Measurements from ENCODE around the gene VSNL1. TPM values are rescaled to one million over a fixed set of nuclear protein-coding genes. Genes with fewer than 3 reads are reported as not detected.

VSNL1 gene
- total RNA-seq, 1 donor from 2014 or later = 19.6 TPM

GRCh38 chr2:17579605-17580318 is 39.3 kb downstream of the VSNL1 start:
- no peak overlapping the region for H3K27ac Mint-ChIP-seq (ENCODE audit: unreplicated experiment)
- H3K4me1 Mint-ChIP-seq (ENCODE audit: unreplicated experiment) = no peaks in the 10 kb centered on the region
- H3K9me3 Mint-ChIP-seq (ENCODE audit: unreplicated experiment) = no peaks in the 10 kb centered on the region
- DNase-seq (ENCODE audit: low spot score) = no peak
- no peaks in the 10 kb centered on the region for H3K27me3 Mint-ChIP-seq (ENCODE audit: unreplicated experiment)
- H3K36me3 Mint-ChIP-seq (ENCODE audit: low read depth, unreplicated experiment) = no peaks in the 10 kb centered on the region
- H3K4me3 Mint-ChIP-seq (ENCODE audit: unreplicated experiment) = no peak overlapping the region
- TF ChIP-seq CTCF (IDR thresholded peaks at IDR 0.05; ENCODE audit: unreplicated experiment) = no peak

GRCh38 chr2:17580319-17580715 is 39.8 kb downstream of the VSNL1 start:
- Mint-ChIP-seq H3K27me3 (ENCODE audit: unreplicated experiment) (no peaks in the 10 kb centered on the region), H3K4me1 (ENCODE audit: unreplicated experiment) (no peaks in the 10 kb centered on the region), H3K9me3 (ENCODE audit: unreplicated experiment) (no peaks in the 10 kb centered on the region), H3K36me3 (ENCODE audit: low read depth, unreplicated experiment) (no peaks in the 10 kb centered on the region), H3K27ac (ENCODE audit: unreplicated experiment) (no peak overlapping the region), H3K4me3 (ENCODE audit: unreplicated experiment) (no peak overlapping the region)
- no peak for TF ChIP-seq CTCF (IDR thresholded peaks at IDR 0.05; ENCODE audit: unreplicated experiment)
- DNase-seq (ENCODE audit: low spot score) = no peak

- no peak for TF ChIP-seq CTCF (IDR thresholded peaks at IDR 0.05; ENCODE audit: unreplicated experiment)
- H3K27ac Mint-ChIP-seq (ENCODE audit: unreplicated experiment) = no peak overlapping the region
- no peak overlapping the region for H3K4me3 Mint-ChIP-seq (ENCODE audit: unreplicated experiment)
- no peak for DNase-seq (ENCODE audit: low spot score)
- H3K9me3 Mint-ChIP-seq (ENCODE audit: unreplicated experiment) = no peaks in the 10 kb centered on the region
- no peaks in the 10 kb centered on the region for H3K4me1 Mint-ChIP-seq (ENCODE audit: unreplicated experiment)
- H3K36me3 Mint-ChIP-seq (ENCODE audit: low read depth, unreplicated experiment) = no peaks in the 10 kb centered on the region
- H3K27me3 Mint-ChIP-seq (ENCODE audit: unreplicated experiment) = no peaks in the 10 kb centered on the region
Measured at GRCh38 chr2:17581831-17582230, 41.3 kb downstream of the VSNL1 start.

- Mint-ChIP-seq H3K27ac (ENCODE audit: unreplicated experiment) (no peak overlapping the region), H3K4me1 (ENCODE audit: unreplicated experiment) (no peaks in the 10 kb centered on the region), H3K4me3 (ENCODE audit: unreplicated experiment) (no peak overlapping the region), H3K27me3 (ENCODE audit: unreplicated experiment) (no peaks in the 10 kb centered on the region), H3K36me3 (ENCODE audit: low read depth, unreplicated experiment) (no peaks in the 10 kb centered on the region), H3K9me3 (ENCODE audit: unreplicated experiment) (no peaks in the 10 kb centered on the region)
- TF ChIP-seq CTCF (IDR thresholded peaks at IDR 0.05; ENCODE audit: unreplicated experiment) = no peak
- DNase-seq (ENCODE audit: low spot score) = no peak
Measured at GRCh38 chr2:17583166-17583565, 42.7 kb downstream of the VSNL1 start.

GRCh38 chr2:17583646-17584045 is 43.1 kb downstream of the VSNL1 start:
- Mint-ChIP-seq H3K4me1 (ENCODE audit: unreplicated experiment) (no peaks in the 10 kb centered on the region), H3K36me3 (ENCODE audit: low read depth, unreplicated experiment) (no peaks in the 10 kb centered on the region), H3K9me3 (ENCODE audit: unreplicated experiment) (no peaks in the 10 kb centered on the region), H3K27ac (ENCODE audit: unreplicated experiment) (no peak overlapping the region), H3K27me3 (ENCODE audit: unreplicated experiment) (no peaks in the 10 kb centered on the region), H3K4me3 (ENCODE audit: unreplicated experiment) (no peak overlapping the region)
- DNase-seq (ENCODE audit: low spot score) = no peak
- TF ChIP-seq CTCF (IDR thresholded peaks at IDR 0.05; ENCODE audit: unreplicated experiment) = no peak
